GM12873 (cell line): ENCODE results near the gene OR51E1.

Experiments
- CTCF ChIP-seq: IDR thresholded peaks from 2 replicates; pipeline ENCODE4 v1.5.1; 2012; ENCODE audit warnings: low read depth, mild to moderate bottlenecking, moderate library complexity, low read length, control low read depth; ENCODE audit not compliant: insufficient read depth; ENCODE audit errors: missing control alignments

The OR51E1 gene

GRCh38 chr11:4673781-4674180 lies 30.0 kb downstream of the OR51E1 start:
- no peak for TF ChIP-seq CTCF

GRCh38 chr11:4677948-4678347 lies 34.2 kb downstream of the OR51E1 start:
- TF ChIP-seq CTCF, result no peak

- no peak for TF ChIP-seq CTCF
These were observed 36.6 kb downstream of the OR51E1 start for GRCh38 chr11:4680341-4680740.

- TF ChIP-seq CTCF, result no peak
These were observed 39.0 kb downstream of the OR51E1 start for GRCh38 chr11:4682623-4683419.

GRCh38 chr11:4684631-4685285 lies 41.0 kb downstream of the OR51E1 start:
- no peak for TF ChIP-seq CTCF

- no peak for TF ChIP-seq CTCF
These were observed 51.7 kb downstream of the OR51E1 start for GRCh38 chr11:4695442-4695841.

- TF ChIP-seq CTCF, result no peak
These were observed 53.8 kb downstream of the OR51E1 start, which contains the start of gene OR51E2 for GRCh38 chr11:4697585-4697984. Gene OR51E2, minus strand, starts transcription at chr11:4697853. Its CDS starts 15,142 bp downstream, at chr11:4682711.
